HG03457 (cell line): ENCODE results near the gene CTNNA1.
"Not testable (repeated sequence)": the region's sequence is repeated elsewhere in the genome, so short reads cannot be mapped to it uniquely, and the experiment has no call there.

Experiments
- ATAC-seq: cut with Tn5 transposase; IDR thresholded peaks from one replicate; pipeline ENCODE4 v1.9.1; 2021; ENCODE audit warnings: moderate number of reproducible peaks; ENCODE audit not compliant: unreplicated experiment

The CTNNA1 gene

DNA sequence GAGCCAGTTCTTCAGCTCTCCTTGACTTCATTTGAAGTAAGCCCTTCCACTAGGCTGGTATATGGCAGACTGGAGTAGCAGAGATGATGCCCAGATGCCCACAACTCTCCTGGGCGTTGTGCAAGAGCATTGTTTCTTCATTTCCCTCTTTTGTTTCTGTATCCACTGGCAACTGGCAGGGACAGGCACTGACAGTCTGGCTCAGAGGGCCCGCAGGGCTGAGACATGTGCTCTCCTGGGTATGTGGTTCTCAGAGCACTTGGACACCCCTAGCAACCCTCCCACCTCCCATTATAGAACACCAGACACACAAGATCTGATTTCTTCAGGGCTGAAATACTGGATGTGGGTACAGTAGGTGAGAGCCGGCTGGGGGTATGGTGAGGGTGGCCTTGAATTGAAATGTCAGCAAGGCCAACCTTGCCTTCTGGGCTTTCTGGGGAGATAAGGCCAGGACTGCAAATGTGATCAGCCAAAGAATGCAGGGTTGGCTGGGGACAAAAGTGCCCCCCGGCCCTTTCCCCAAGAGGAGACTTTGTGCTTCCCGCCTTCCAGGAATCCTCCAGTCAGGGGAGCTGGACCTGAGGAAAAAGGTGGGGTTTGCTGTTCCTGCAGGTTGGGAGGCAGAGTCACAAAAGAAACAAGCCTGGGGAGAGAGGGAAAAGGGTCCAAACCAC, 28.6 kb upstream of the CTNNA1 start:
- ATAC-seq, result no peak

DNA sequence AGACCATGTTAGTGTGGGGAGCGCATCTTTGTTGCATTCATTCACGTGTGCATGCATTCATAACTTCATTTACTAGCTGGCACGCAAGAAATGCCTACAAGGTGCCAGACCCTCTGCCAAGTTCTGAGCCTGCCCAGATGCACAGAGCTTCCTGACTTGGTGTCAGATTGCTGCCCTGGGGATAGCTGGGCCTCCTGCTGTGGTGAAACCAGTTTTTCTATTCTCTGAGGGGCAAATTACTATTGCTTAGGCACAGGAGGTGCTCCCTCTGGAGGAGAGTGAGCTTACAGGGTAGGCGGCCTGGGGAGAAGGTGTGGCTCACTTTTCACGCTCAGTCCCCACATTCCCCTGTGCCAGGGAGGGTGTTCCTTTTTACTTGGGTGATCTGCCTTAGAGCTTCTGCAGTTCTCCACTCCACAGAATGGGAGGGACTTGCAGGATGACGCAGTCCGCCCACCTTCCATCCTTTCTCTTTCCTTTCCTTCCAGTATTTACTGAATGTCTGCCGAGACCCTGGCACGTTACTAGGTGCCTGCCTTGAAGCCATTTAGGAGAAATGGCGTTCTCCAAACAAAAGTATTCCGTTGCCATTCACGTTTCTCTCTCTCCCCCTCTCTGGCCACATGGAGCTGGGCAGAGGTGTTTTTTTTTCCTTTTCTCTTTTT, 27.9 kb upstream of the CTNNA1 start:
- ATAC-seq, result no peak

DNA sequence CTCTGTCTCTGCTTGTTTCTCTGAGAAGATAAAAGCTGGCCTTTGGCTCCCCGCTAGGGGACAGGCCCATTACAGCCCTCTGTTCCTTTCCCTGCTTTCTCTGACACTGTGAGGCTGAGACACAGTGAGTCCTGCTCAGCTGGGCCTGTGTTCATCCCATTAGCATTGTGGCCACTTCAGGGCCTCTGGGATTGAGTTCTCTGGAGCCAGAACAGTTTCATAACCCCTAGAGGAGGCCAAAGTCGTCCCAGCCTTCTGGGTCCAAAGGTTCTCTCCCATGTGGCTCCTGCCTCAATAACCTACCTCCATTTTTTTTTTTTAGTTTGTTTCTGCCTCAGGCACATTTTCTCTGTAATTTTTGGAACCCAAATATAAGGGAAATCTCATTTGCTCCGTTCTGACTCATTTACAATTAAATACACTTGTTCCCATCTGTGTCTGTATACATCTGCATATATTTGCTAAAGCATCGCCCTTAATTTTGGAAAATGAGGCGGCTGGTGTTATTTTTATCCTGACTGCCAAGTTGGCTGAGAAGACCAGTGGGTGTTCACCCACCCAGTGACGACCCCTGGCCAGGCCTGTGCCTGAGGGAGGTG, 27.3 kb upstream of the CTNNA1 start:
- no peak for ATAC-seq

DNA sequence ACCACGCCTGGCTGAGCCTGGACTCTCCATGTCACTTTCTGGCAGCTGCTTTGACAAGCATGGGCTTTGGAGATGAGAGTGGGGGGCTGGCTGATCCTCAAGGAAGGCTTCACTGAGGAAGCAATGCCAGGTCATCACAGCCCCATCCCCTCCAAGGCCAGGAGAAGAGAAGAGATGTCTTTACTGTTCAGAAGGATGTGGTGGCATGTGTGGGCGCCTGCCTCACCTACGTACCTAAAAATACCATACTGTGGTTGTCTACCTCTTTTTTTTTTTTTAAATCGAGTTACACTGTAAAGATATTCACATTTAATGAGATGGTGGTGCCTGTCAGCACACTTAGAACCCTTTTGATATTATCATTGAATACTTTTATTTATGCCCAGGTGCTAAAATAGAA, 26.4 kb upstream of the CTNNA1 start:
- no peak for ATAC-seq

DNA sequence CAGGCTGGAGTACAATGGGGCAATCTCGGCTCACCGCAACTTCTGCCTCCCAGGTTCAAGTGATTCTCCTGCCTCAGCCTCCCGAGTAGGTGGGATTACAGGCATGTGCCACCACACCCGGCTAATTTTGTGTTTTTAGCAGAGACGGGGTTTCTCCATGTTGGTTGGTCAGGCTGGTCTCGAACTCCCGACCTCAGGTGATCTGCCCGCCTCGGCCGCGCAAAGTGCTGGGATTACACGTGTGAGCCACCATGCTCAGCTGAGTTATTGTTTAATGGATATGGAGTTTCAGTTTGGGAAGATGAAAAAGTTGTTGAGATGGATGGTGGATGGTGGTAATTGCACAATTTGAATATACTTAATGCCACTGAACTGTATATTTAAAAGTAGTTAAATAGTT, 22.7 kb upstream of the CTNNA1 start:
- not testable (repeated sequence) for ATAC-seq

DNA sequence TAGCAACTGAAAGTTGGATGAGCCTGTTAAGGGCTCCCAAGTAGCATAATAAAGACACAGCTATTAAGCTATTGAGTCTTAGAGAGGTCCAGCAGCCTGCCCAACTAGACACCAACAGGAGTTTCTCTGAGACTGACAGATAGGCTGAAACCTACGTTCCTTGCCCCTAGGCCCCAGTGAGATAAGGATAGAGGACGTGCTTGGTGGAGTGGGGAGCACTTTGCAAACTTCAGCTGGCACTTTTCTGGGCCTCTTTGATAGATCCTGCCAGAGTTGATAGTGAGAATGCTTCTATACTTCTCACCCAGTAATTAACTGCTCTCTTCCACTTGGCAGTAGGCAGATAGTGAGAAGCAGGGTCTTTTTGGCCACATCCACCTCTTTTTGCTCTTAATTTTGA, 20.8 kb upstream of the CTNNA1 start:
- no peak for ATAC-seq

DNA sequence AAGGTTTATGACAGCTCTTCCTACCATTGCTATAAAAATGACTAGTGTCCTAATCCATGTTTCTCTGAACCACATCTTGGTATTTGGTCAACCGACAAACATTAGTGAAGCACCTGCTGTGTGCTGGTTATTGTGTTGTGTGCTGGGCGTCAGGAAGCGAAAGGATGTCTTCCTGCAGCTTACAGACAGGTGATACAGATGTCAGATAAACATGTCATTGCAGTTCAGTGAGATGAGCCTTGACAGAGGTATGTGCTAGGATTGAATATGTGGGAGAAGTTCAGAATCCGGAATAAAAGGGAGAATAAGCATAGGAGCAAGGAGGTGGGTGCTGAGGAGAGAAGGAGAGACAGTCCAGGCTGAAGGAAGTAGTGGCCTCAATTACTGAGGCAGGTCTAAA, 20.3 kb upstream of the CTNNA1 start:
- no peak for ATAC-seq

DNA sequence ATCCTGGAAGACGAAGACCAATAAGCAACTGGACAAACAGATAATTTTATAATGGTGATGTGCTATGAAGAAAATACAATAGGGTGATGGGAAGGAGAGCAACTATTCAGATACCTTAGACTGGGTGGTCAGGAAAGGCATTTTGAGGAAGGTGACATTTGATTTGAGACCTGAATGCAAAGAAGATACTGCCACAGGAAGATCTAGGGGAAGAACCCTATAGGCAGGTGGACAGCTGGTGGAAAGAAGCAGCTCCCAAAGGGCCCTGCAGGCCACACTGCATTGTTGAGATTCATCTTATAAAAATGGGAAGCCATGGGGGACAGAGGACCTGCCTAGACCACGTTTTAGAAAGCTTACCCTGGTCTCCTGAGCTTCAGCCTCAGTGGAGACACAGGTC, 19.7 kb upstream of the CTNNA1 start:
- ATAC-seq, result no peak

DNA sequence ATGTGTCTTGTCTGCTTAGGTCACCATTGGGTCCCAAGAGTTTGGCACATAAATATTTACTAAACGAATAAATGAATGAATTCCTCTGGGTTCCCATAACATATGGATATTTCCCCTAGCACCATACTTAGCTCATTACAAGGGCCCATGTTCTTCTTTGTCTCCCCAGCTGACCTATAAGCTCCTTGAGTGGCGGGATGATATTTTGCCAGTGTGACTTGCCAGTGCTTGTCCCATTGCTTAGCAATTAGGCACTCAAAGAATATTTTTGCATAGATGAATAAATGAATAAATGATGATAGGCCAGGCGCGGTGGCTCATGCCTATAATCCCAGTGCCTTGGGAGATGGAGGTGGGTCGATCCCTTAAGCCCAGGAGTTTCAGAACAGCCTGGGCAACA, 16.9 kb upstream of the CTNNA1 start:
- no peak for ATAC-seq

DNA sequence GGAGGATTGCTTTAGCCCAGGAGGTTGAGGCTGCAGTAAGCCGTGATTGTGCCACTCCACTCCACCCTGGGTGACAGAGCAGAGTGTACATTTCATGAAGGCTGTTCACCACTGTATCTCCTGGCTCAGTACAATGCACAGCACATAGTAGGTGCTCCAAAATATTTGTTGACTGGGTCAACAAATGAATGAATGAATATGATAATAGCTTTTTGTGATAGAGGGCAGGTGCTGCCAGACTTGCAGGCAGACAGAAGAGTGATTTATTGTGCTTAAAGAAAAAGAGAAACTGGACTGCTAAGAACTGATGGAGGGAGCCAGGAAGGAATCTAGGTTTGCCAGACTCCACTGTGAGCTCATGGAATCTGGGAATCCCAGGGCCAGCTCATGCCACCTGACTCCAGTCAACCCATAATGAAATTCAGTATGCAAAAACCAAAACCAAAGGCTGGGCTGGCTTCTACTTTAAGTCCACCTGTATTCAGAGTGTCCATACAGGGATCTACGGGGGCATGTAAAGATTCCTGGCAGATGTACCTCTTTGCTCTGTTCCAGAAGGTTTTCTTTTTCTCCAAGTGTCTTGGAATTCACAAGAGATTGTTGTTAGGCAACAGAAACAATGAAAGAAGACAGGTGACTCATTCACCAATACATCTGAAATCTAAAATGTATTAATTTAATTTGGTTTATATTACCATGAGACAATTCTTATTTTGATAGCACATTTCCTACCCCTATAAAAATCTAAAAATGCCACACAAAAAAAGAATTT, 15.5 kb upstream of the CTNNA1 start:
- ATAC-seq, result no peak

DNA sequence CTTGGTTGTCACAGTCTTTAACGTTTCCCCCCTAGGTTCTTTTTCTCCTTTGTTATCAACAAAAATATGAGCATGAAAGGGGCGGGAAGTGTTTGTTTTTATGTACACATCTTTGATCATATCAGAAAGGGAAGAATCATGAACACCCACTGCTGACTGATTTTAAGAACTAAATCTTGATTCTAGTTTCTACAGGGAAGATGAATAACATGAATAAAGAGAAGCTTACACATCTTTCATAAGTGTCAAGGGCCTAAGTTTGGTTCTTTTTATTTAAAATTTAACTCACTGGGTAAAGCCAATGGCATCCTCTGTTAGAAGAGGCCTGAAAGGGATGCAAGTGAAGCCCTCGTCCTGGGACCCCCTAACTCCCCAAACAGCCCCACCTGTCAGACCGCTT, 14.8 kb upstream of the CTNNA1 start:
- ATAC-seq, result no peak

DNA sequence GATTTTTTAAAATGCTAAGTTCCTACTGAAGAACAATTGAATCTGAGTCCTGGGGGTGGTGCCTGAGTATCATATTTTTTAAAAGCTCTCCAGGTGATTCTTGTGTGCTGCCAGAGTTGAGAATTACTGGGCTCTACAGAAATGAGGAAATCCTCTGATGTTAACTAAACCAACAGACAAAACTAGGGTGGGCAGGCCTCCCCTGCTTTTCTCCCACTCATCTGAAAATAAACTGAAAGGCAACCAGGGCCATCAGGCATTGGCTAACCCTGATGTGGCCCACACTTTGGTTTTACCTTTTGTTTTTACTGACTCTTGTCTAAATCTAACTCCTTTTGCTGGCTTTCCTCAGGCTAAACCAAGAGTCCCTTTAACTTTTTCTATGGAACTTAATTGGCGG, 13.3 kb upstream of the CTNNA1 start:
- no peak for ATAC-seq

DNA sequence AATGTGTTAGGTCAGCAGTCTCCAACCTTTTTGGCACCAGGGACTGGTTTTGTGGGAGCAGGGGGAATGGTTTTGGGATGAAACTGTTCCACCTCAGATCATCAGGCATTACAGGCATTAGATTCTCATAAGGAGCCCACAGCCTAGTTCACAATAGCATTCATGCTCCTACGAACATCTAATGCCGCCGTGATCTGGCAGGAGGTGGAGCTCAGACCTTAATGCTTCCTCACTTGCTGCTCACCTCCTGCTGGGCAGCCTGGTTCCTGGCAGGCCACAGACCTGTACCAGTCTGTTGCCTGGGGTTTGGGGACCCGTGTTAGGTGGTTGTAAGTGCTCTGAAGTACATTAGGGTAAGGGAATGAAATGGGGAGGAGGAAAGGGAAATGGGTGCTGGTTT, 9.7 kb upstream of the CTNNA1 start:
- ATAC-seq, result no peak

DNA sequence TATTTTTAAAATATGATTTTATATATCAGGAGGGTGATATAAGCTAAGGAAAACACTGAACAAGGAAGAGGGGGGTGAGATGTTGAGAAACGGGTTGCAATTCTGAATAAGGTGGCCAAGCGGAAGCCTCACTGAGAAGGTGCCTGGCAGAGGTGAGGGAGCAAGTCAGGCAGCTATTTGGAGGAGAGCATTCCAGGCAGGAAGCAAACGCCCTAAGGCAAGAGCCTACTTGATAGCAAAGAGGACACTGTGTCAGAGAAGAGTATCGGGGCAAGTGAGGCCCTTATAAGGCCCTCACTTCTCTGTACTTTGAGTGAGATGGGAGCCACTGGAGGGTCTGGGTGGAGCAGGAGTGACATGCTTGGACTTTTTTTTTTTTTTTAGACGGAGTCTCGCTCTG, 8.0 kb upstream of the CTNNA1 start:
- no peak for ATAC-seq

DNA sequence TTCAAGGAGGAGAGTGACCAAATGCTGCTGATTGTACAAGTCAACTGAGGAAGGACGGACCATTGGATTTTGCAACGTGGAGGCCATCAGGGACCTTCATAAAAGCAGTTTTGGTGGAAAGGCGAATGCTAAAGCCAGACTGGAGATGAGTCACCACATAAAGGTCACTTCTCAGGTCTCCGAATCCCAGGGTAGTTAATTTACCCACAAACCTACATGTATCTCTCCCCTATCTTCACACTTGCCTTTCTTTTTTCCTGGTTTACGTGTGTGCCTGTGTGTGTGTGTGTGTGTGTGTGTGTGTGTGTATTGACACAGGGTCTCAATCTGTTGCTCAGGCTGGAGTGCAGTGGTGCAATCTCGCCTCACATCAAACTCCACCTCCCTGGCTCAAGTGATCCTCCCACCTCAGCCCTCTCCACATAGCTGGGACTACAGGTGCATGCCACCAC, 4.6 kb upstream of the CTNNA1 start:
- ATAC-seq, result no peak

DNA sequence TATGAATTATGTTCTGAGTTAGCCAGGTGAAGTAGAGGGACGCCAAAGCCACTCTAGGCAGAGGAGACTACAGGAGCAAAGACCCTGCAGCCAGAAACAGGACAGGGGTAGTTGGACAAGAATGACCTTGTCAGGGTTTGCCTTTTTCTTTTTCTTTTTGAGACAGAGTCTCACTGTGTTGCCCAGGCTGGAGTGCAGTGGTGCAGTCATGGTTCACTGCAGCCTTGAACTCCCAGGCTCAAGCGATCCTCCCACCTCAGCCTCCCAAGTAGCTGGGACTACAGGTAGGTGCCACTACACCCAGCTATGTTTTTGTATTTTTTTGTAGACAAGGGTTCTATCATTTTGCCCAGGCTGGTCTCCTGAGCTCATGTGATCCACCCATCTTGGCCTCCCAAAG, 1.9 kb upstream of the CTNNA1 start:
- not testable (repeated sequence) for ATAC-seq

DNA sequence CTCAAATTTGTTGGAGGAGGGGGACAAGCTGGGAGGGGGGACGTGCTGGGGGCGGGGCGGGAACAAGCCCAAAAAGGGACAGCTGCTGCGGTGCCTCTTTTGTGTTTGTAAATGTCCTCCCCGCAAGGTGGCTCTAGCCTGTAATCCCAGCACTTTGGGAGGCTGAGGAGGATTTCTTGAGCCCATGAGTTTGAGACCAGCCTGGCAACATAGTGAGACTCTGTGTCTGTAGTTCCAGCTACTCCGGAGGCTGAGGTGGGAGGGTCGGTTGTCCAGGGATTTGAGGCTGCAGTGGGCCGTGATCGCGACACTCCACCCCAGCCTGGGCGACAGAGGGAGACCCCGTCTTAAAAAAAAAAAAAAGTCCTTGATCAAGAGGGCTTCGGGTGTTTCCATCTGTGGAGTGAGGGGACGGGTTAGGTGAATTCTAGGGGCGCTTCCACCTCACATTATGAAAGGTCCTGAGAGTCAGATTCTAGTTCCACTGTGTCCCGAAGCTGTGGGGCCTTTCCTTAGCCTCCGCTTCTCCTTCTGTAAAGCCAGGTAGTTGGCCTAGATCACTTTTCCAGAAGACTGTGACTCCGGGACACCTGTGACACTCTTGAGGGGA, 779 bp upstream of the CTNNA1 start:
- ATAC-seq, result no peak

DNA sequence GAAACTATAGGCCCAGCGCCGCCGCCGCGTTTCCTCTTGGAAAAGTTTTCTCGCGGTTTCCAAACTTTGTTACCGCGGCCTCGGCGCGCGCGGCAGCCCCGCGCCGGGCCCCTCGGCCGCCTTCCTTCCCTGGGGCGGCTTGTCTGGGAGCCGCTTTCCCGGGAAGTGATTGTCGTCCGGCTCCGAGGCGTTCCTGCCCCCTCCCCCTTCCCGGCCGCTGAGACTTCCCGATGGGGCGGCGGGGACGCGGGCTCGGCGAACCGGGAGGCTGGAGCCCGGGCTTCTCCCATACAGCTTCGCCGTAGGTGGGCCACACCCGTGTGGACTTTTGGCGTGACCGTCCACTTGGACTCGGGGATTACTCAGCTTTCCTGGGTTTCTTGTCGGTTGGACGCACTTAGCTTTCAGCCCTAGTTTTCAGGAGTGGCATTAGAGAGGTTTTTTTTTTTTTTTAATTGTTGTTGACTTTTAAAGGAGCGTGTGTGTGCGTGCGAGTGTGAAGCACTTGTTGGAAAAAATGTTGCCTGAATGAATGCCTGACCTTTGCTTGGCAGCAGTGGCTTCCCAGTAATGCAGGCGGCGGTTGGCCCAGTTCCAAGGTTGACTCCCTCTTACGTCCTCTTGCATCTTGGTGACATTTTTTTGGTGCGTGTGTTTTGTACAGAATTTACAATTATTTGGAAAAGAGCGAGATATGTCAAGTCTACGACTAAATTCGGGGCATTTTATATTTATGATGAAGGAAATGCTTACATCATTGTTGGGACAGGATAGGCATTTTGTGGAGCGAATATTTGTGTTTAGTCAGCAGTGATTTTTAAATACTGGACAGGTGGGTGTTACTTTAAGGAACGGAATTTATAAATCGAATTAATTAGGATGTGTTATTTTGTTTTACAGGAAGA, 821 bp downstream of the CTNNA1 start:
- no peak for ATAC-seq

DNA sequence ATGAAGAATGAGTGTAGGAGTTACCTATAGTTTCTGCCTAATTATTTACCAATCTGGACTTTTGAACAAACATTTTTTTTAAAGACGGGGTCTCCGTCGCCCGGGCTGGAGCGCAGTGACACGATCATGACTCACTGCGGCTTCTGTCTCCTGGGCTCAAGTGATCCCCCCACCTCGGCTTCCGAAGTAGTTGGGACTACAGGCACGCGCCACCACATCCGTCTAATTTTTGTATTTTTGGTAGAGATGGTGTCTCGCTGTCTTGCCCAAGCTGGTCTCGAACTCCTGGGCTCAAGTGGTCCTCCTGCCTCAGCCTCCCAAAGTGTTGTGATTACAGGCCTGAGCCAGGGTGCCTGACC, 1.5 kb downstream of the CTNNA1 start:
- ATAC-seq, result no peak

DNA sequence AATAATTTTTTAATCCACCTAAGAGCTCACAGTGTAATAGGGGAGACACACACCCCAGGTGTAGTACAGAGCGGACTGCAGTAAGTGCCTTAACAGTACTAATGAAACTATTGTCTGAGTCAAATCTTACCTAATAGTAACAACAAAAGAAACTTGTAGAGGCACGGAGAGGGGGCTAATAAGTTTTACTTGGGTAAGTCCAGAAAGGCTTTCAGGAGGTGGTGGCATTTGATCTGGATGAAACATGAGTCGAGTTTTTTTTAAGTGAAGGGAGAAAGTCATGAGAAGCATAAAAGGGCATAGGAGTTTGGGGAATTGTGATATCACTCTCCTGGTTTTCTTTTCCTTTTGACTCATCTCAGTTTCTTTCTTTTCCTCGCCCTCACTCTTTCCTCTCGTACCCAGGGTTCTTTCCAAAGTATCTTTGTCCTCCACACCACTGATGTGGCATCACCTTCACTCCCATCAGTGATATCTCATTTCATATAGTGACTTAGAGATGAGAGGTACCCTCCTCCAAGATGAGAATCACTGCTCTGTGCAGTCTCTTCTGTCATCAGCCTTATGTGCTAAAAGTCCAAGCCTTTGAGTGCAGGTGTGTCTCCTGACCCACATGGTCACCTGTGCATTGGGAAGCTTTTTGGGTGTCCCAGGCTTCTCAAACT, 2.0 kb downstream of the CTNNA1 start:
- no peak for ATAC-seq
